Memory B cell (primary cell): Measurements from ENCODE around the gene TENM4.
"Not testable (repeated sequence)": the region's sequence is repeated elsewhere in the genome, so short reads cannot be mapped to it uniquely, and the experiment has no call there.

Source experiments
- ATAC-seq: fragments of 150-1000 bp; cut with Tn5 transposase; 2 replicates; pipeline ENCODE4 v1.10.0; 2021; ENCODE audit warnings: low read depth, mild to moderate bottlenecking, moderate library complexity
- DNase-seq, 2 donors: peaks; one replicate each; pipeline ENCODE4 v3.0.0; 2022; ENCODE audit warnings: low spot score in 2 of 2
- H3K27ac Mint-ChIP-seq: one replicate; pipeline ENCODE4 v1.8.0; 2022; ENCODE audit warnings: mild to moderate bottlenecking, moderate library complexity, mixed read lengths
- H3K27me3 Mint-ChIP-seq: one replicate; pipeline ENCODE4 v1.8.0; 2022; ENCODE audit warnings: mixed read lengths
- H3K36me3 Mint-ChIP-seq: one replicate; pipeline ENCODE4 v1.8.0; 2022; ENCODE audit warnings: mild to moderate bottlenecking, mixed read lengths
- H3K4me1 Mint-ChIP-seq: one replicate; pipeline ENCODE4 v1.8.0; 2022; ENCODE audit warnings: mixed read lengths
- H3K4me3 Mint-ChIP-seq: one replicate; pipeline ENCODE4 v1.8.0; 2022; ENCODE audit warnings: mild to moderate bottlenecking, moderate library complexity, mixed read lengths
- H3K9me3 Mint-ChIP-seq: one replicate; pipeline ENCODE4 v1.8.0; 2022; ENCODE audit warnings: mixed read lengths

Gene TENM4

DNA sequence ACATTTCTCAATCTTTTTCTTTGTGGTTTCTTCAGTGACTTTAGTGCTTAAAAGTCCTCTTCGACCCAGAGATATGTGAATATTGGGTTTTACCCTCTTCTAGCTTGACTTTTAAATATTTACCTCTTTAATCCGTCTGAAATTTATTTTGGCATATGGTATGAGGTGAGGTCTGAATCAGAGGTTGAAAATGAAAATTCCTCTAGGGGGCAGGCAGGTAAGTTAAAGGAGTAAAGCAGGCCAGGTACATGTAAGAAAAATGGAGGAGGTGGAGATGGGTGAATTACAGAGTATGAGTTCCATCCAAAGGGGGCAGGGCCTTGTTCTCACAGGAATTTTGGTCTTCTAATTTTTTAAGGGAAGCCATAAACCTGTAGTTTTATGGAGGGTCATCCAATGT, 602.4 kb downstream of the TENM4 start:
- Mint-ChIP-seq H3K27me3 (peaks cover 13% of the 10 kb centered on the region), H3K36me3 (no peaks in the 10 kb centered on the region), H3K4me3 (no peak overlapping the region), H3K27ac (no peak overlapping the region), H3K4me1 (no peaks in the 10 kb centered on the region), H3K9me3 (no peaks in the 10 kb centered on the region)
- DNase-seq = no peak
- ATAC-seq = no peak

DNA sequence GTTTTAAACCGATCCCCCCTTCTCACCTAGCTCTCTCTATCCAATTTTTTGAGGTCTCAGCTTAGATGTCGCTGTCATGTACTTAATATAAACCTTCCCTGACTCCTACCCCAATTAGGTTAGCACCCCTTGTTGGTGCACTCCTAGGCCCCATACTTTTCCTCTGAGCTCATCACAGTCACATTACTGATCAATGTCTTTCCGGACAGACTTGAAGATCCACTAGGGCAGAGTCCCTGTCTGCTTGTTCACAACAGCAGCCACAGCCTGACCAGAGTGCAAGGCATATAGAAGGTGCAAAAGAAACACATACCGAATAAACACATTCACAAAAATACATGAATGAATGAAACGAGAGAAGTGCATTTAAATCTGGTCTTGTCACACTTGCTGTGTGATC, 605.2 kb downstream of the TENM4 start:
- ATAC-seq (no peak), DNase-seq (no peak)
- no peaks in the 10 kb centered on the region for H3K36me3 Mint-ChIP-seq
- H3K4me1 Mint-ChIP-seq = no peaks in the 10 kb centered on the region
- H3K27me3 Mint-ChIP-seq = no peaks in the 10 kb centered on the region
- H3K4me3 Mint-ChIP-seq = no peak overlapping the region
- no peaks in the 10 kb centered on the region for H3K9me3 Mint-ChIP-seq
- H3K27ac Mint-ChIP-seq = no peak overlapping the region

DNA sequence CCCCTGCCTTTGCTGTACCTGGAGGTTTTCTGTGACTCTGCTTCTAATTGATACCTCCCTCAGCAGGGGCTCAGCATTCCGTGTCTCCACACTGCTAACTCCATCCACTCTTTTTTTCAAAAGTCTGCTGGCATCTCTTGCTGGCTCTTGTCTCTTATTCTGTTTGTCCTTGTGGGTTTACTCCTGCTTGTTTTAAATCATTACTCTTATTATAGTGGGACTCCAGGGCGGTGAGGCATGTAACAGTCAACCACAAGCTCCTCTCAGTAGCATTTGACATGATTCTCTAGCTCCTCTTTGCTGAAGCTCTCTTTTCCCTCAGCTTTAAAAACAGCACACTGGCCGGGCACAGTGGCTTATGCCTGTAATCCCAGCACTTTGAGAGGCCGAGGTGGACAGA, 605.9 kb downstream of the TENM4 start:
- DNase-seq (no peak), ATAC-seq (no peak)
- Mint-ChIP-seq H3K4me1 (no peaks in the 10 kb centered on the region), H3K9me3 (no peaks in the 10 kb centered on the region), H3K27ac (no peak overlapping the region), H3K4me3 (no peak overlapping the region), H3K36me3 (no peaks in the 10 kb centered on the region), H3K27me3 (no peaks in the 10 kb centered on the region)

DNA sequence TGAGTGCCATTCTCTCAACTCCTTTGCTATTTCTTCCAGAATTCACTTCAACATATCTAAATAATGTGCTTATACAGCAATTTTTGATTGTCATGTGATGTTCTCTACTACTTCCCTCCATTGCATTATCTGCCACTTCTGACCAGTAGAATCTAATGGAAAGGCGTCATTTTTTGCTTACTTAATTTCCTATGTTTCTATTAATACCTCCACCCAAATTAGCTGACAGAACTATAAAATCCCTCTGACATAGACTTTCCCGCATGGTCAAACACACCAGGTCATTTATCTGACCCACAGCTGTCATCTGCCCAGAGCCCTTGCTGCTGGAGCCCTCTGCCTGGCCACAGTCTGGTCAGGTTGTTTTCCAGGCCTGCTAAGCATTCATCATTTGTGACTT, 607.6 kb downstream of the TENM4 start:
- no peak for ATAC-seq
- H3K4me3 Mint-ChIP-seq = no peak overlapping the region
- no peaks in the 10 kb centered on the region for H3K36me3 Mint-ChIP-seq
- DNase-seq = no peak
- H3K9me3 Mint-ChIP-seq = no peaks in the 10 kb centered on the region
- H3K27me3 Mint-ChIP-seq = no peaks in the 10 kb centered on the region
- H3K27ac Mint-ChIP-seq = no peak overlapping the region
- no peaks in the 10 kb centered on the region for H3K4me1 Mint-ChIP-seq

DNA sequence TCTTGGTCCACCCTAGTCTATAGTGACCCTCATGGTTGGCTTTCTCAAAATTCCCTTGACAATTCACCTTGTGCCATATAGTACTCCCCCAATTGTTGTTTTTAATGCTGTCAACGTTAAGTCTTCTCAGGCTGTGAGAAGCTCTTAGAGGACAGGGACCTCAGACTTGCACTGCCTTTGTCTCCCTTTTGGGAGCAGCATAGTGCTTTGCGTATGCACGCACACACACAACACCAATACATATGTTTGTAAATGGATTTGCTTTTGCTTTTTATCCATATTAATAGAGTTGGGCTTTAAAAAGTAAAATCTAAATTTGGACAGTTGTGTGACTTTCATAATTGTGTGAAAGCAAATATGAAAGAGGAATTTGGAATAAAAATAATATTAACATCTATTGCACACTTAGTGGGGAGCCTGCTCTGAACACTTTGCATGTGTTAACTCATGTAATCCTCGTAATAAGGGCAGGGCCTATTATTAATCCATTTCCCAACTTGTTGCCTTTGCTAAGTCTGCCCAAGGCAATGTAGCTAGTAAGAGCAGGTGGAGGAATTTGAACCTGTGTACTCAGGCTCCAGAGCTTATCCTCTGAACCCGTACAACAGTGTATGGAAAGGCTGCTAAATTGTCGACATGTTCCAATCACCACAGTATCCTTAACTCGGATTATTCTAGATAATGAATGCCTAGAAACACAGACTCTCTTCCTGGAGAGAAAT, 608.4 kb downstream of the TENM4 start:
- Mint-ChIP-seq H3K4me1 (no peaks in the 10 kb centered on the region), H3K36me3 (no peaks in the 10 kb centered on the region), H3K27ac (no peak overlapping the region), H3K9me3 (no peaks in the 10 kb centered on the region), H3K27me3 (peaks cover 2% of the 10 kb centered on the region), H3K4me3 (no peak overlapping the region)
- DNase-seq (no peak), ATAC-seq (no peak)

DNA sequence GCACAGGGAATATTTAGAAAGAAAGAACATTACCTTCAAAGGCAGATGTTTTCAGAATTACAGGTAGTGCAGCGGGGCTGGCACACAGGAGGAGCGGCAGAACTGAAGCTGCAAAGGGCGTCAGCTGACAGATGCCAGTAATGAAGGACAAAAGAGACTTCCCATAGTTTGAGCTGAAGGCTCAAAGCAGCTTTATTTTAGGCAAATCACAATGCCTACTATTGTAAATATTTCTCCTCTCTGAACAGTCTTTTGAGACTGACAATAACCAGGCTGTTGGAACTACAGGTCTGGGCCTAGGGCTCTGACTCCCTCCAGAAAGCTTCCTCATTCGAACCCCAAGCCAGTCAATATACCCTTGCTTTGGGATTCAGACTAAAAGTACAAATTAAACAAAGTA, 609.3 kb downstream of the TENM4 start:
- Mint-ChIP-seq H3K4me1 (no peaks in the 10 kb centered on the region), H3K27me3 (peaks cover 2% of the 10 kb centered on the region), H3K9me3 (no peaks in the 10 kb centered on the region), H3K27ac (no peak overlapping the region), H3K36me3 (no peaks in the 10 kb centered on the region), H3K4me3 (no peak overlapping the region)
- ATAC-seq (no peak), DNase-seq (no peak)

DNA sequence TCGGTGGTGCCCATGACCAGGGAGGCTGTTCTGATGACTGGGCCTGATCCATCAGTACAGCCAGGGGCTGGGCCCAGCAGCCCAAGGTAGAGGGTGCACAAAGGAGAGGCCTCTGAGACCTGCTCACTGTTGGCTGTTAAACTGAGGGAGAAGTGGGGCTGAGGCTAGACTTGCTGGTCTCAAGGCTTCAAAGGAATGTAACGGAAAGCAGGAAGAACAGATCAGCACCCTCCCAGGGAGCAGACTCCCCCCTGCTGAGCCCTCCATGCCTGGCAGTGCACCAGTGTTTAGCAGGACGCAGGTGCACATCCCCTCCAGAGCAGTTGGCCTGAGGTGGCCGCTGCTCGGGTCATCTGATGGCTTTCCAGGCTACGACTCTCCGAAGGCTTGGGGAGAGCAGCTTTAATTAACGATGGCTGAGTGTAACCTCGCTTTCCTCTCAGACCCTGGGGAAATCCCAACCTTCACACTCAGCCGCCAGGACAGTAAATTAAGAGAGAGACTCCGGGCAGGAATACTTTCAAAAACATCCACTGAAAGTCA, 610.5 kb downstream of the TENM4 start:
- no peaks in the 10 kb centered on the region for H3K4me1 Mint-ChIP-seq
- no peak for DNase-seq
- no peak overlapping the region for H3K4me3 Mint-ChIP-seq

DNA sequence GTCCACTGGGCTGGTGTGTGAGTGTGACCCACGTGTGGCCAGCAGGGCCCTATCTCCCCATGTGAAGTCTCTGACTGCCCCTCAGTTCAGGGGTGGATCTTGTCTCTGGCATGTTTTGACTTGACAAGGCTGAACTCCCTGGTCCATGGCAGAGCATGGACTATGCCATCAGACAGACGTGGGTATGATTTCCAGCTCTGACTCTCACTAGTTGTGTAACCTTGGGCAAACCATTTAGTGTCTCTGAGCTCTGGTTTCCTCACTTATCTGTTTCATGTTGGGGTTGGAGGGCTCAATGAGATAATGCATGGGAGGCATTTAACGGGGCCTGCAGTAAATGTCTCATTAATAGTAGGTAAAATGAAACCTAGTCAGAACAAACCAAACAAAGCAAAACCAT, 611.7 kb downstream of the TENM4 start:
- no peaks in the 10 kb centered on the region for H3K36me3 Mint-ChIP-seq
- peaks cover 2% of the 10 kb centered on the region for H3K27me3 Mint-ChIP-seq
- no peak overlapping the region for H3K4me3 Mint-ChIP-seq
- H3K9me3 Mint-ChIP-seq = no peaks in the 10 kb centered on the region
- H3K27ac Mint-ChIP-seq = no peak overlapping the region
- no peak for ATAC-seq
- H3K4me1 Mint-ChIP-seq = no peaks in the 10 kb centered on the region
- no peak for DNase-seq

More for the DNA sequence above, 610.5 kb downstream of the TENM4 start:
- H3K36me3 Mint-ChIP-seq = no peaks in the 10 kb centered on the region
- peaks cover 2% of the 10 kb centered on the region for H3K27me3 Mint-ChIP-seq
- H3K9me3 Mint-ChIP-seq = no peaks in the 10 kb centered on the region
- no peak for ATAC-seq
- no peak overlapping the region for H3K27ac Mint-ChIP-seq

DNA sequence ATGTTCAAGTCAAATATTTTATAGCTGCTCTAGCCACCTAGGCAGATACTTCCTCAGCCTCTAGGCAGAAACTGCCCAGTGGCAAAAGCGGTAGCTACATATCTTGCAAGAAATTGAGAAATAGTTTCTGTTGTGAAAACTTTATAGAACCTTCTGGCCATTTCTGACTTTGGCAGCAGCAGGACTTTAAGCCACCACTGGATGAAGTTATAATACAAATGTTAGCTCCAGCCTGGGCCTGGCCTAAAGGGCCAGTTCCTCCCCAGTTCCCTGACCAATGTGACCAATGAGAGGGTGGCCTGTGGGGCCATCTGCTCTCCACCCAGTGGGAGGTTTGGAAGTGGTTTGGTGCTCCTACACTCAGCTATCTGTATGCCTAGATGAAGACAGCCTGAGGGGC, 612.2 kb downstream of the TENM4 start:
- Mint-ChIP-seq H3K4me1 (no peaks in the 10 kb centered on the region), H3K4me3 (no peak overlapping the region)
- no peak for ATAC-seq

DNA sequence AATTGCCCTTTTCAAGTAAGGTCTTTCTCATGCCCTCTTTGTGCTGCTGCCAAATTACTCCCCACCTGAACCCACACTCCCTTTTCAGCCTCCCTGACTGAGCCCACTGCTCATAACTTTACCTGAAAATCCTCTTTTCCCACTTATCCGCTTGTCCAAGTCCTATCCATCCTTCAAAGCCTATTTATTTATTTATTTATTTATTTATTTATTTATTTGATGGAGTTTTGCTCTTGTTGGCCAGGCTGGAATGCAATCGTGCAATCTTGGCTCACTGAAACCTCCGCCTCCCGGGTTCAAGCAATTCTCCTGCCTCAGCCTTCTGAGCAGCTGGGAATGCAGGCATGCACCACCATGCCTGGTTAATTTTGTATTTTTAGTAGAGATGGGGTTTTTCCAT, 613.5 kb downstream of the TENM4 start:
- H3K36me3 Mint-ChIP-seq, H3K9me3 Mint-ChIP-seq, DNase-seq, H3K4me1 Mint-ChIP-seq, ATAC-seq, H3K4me3 Mint-ChIP-seq, H3K27ac Mint-ChIP-seq, H3K27me3 Mint-ChIP-seq: not testable (repeated sequence)

More for the DNA sequence above, 612.2 kb downstream of the TENM4 start:
- Mint-ChIP-seq H3K36me3 (no peaks in the 10 kb centered on the region), H3K27me3 (peaks cover 2% of the 10 kb centered on the region), H3K27ac (no peak overlapping the region), H3K9me3 (no peaks in the 10 kb centered on the region)
- DNase-seq = no peak

DNA sequence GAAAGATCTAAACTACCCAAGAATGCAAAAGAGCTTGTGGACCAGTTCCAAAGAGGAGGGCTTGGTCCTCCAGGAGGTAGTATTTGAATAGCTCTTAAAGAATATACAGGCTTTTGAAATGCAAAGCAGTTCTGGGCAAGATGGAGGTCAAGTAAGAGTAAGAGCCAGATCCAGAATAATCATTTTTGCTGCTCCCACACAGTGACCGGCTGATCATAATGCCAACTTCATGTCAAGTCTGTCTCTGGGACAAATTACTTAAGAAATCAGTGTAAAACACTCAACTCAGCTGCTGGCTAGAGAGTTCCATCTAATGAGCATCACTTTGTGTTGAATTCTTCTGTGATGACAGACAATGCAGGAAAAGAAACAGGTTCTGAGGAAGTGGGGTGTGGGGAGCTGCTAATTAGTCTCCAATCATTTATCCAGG, 615.2 kb downstream of the TENM4 start:
- Mint-ChIP-seq H3K36me3 (no peaks in the 10 kb centered on the region), H3K4me1 (no peaks in the 10 kb centered on the region), H3K27me3 (peaks cover 2% of the 10 kb centered on the region), H3K27ac (no peak overlapping the region), H3K9me3 (no peaks in the 10 kb centered on the region), H3K4me3 (no peak overlapping the region)
- no peak for DNase-seq
- no peak for ATAC-seq

DNA sequence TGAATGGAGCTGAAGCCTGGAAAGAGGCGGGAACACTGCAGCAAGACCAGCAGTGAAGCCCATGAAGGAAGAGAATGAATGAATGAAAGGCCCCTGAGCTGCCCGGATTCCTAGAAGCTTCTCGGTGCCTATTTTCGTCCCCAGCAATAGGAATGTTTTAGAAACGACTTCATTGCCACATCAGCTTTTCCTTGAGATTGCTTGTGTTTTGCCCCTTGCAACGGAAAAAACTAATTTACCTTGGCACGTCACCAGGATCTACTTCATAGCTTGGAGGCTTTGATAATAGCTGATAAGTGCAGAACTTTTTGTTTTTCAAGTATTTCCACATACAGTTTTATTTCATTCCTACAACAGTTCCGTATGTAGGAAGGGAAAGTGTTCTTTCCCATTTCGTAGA, 617.2 kb downstream of the TENM4 start:
- Mint-ChIP-seq H3K4me3 (no peak overlapping the region), H3K27ac (no peak overlapping the region), H3K27me3 (peaks cover 2% of the 10 kb centered on the region), H3K36me3 (no peaks in the 10 kb centered on the region), H3K4me1 (no peaks in the 10 kb centered on the region), H3K9me3 (no peaks in the 10 kb centered on the region)
- no peak for ATAC-seq
- no peak for DNase-seq

DNA sequence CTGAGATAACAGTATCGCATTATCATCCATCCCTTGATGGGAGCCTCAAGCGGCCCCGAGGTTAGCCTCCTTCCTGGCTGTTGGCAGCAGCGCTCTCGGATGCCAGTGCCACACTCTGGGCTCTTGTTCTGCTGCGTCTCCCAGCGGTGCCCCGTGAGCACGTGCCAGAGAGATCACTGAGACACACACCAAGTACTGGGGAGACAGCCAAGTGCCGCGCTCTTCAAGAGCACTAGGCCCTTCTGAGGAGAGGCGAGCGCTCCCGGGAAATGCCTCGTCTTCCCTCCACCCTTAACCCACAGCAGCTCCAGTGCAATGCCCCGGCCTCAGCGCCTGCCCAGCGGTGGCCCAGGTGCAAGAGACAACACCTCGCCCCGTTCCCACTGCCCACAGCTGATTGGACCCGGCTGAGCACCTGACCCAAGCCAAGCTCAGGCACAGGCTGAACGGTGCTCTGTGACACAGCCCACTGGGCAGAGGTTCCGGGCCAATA, 617.9 kb downstream of the TENM4 start:
- no peak for ATAC-seq
- H3K9me3 Mint-ChIP-seq = no peaks in the 10 kb centered on the region
- H3K27ac Mint-ChIP-seq = no peak overlapping the region
- peaks cover 2% of the 10 kb centered on the region for H3K27me3 Mint-ChIP-seq
- DNase-seq = no peak
- no peak overlapping the region for H3K4me3 Mint-ChIP-seq
- no peaks in the 10 kb centered on the region for H3K4me1 Mint-ChIP-seq
- H3K36me3 Mint-ChIP-seq = no peaks in the 10 kb centered on the region

DNA sequence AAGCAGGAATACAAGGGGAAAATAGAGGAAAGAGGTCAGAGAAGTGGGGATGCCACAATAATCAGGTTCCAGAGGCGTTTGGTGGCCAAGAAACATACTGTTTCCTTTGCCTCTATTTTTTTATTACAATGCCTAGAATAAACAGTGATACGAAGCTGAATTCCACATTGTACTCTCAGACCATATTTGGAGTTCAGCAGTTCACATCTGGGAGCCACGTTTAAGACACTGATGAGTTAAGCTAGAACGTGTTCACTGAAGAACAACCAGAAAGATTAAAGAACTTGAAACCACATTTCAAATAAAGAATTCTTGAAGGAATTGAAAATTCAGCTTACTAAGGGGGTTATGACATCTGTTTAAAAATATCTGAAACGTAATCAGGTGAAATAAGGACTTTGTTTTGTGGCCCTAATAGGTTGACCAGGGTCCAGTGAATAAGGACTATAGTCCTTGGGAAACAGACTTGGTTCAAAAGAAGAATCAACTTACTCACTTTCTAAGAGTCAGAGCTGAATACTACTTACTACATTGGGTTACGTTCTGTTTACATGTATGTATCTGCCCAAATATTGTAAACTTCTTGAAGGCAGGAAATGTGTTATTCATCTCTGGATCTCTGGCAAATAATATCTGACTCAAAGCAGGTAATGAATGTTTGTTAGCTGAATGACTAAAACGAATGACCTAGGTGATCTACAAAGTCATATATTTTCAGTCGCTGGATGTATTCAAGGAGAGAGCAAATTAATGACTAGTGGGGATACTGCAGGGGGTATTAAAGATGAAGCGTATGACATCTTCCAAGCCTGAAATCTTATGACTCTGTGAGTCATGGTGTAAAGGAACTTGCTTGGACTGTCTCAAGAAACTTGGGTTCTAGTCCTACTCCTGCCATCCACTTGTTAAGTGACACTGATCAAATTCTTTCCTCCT, 619.2 kb downstream of the TENM4 start:
- H3K4me1 Mint-ChIP-seq = no peaks in the 10 kb centered on the region
- H3K27ac Mint-ChIP-seq = no peak overlapping the region
- no peak for ATAC-seq
- no peak overlapping the region for H3K4me3 Mint-ChIP-seq
- H3K9me3 Mint-ChIP-seq = no peaks in the 10 kb centered on the region
- H3K27me3 Mint-ChIP-seq = peaks cover 2% of the 10 kb centered on the region
- DNase-seq = no peak
- no peaks in the 10 kb centered on the region for H3K36me3 Mint-ChIP-seq
